Activated CD4-positive, alpha-beta T cell treated with anti-CD3 and anti-CD28 coated beads for 36 hours (primary cell): ENCODE measurements around the gene CEP164. TPM values are rescaled to one million over a fixed set of nuclear protein-coding genes. Genes with fewer than 3 reads are reported as not detected.

ENCODE experiments used
- ATAC-seq: fragments of 200-7000 bp; cut with Tn5 transposase; one replicate; pipeline ENCODE4 v1.10.0; 2021; ENCODE audit warnings: mild to moderate bottlenecking, moderate library complexity
- CTCF ChIA-PET: fragments of 350-600 bp; sonication (Branson Sonifier 250); formaldehyde crosslinking; loops from one replicate; lab custom pipeline; 2021; ENCODE audit warnings: antibody characterized with exemption; lab: Charles Lee
- POLR2A ChIA-PET: fragments of 350-600 bp; sonication (Branson Sonifier 250); formaldehyde crosslinking; loops from one replicate; lab custom pipeline; 2021; ENCODE audit warnings: antibody characterized with exemption, inconsistent platforms; lab: Charles Lee
- DNase-seq: peaks from one replicate; pipeline ENCODE4 v3.0.0-alpha.2; 2020
- H3K27ac Mint-ChIP-seq: one replicate; pipeline ENCODE4 v1.8.0; 2021; ENCODE audit warnings: mixed read lengths
- H3K27me3 Mint-ChIP-seq: one replicate; pipeline ENCODE4 v1.8.0; 2021; ENCODE audit warnings: mixed read lengths
- H3K36me3 Mint-ChIP-seq: one replicate; pipeline ENCODE4 v1.8.0; 2021; ENCODE audit warnings: low read depth, mixed read lengths
- H3K4me1 Mint-ChIP-seq: one replicate; pipeline ENCODE4 v1.8.0; 2021; ENCODE audit warnings: mixed read lengths
- H3K4me3 Mint-ChIP-seq: one replicate; pipeline ENCODE4 v1.8.0; 2021; ENCODE audit warnings: mild to moderate bottlenecking, moderate library complexity, mixed read lengths
- H3K9me3 Mint-ChIP-seq: one replicate; pipeline ENCODE4 v1.8.0; 2021; ENCODE audit warnings: low read depth, mixed read lengths
- intact Hi-C, 2 experiments: fragments of 100-400 bp; cut with DNase I in 1 of 2; cut with micrococcal nuclease in 1 of 2; formaldehyde crosslinking; loops; one replicate each; pipeline versions ENCODE4 v1.14.2 to v1.15.1; 2022 to 2024; cut with DNase I, micrococcal nuclease
- total RNA-seq, 2 experiments: library from RNA; stranded (reverse); gene quantifications; one replicate each; pipeline ENCODE4 v1.2.3, GENCODE V29; 2021

CEP164 gene
- total RNA-seq, 2 experiments from 2014 or later = 30.3 to 31.0 TPM

DNA sequence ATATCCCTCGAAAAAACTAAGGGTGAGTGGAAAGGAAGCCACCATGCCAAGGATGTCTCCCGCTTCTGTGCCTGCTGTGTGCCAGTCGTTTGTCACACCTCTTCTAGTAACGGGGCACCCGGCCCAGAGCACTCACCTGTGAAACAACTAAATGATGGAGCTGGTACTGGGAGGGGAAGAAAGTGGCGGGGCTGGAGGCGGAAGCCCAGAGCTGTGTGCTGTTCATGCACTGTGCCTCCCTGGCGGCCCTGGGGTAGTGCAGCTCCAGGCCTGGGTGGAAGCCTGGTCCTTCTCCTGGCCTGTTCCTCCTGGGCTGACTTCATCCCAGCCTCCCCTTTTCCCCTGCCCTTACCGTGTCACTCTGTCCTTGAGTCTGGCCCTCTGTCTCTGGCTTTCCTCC is 130.2 kb downstream of the CEP164 start:
- POLR2A ChIA-PET = interaction anchor here (0.6 kb wide), 1 partner anchor 772 kb away, joined by 3 read pairs; no protein-coding TSS in a partner anchor
- peak; percentile 30 for DNase-seq
- intact Hi-C loops = loop anchor here in 1 of 2 experiments (5.0 kb wide), 1 partner anchor 489 kb away; no protein-coding TSS in a partner anchor
- ATAC-seq = peak; percentile 31
- H3K27me3 Mint-ChIP-seq = peaks cover 8% of the 10 kb centered on the region
- peaks cover 2% of the 10 kb centered on the region for H3K36me3 Mint-ChIP-seq
- CTCF ChIA-PET = no interaction called here
- peaks cover 14% of the 10 kb centered on the region for H3K9me3 Mint-ChIP-seq
- H3K27ac Mint-ChIP-seq = peak overlapping the region; percentile 25
- peaks cover 17% of the 10 kb centered on the region for H3K4me1 Mint-ChIP-seq
- H3K4me3 Mint-ChIP-seq = peak overlapping the region; percentile 17

GRCh38 chr11:117458275-117459122 is 130.8 kb downstream of the CEP164 start:
- POLR2A ChIA-PET = interaction anchor here (0.6 kb wide), 1 partner anchor 771 kb away, joined by 3 read pairs; no protein-coding TSS in a partner anchor
- Mint-ChIP-seq H3K4me3 (peak overlapping the region; percentile 17), H3K36me3 (peaks cover 2% of the 10 kb centered on the region), H3K4me1 (peaks cover 17% of the 10 kb centered on the region), H3K27me3 (peaks cover 7% of the 10 kb centered on the region), H3K9me3 (peaks cover 13% of the 10 kb centered on the region), H3K27ac (peak overlapping the region; percentile 25)
- peak; percentile 57 for ATAC-seq
- DNase-seq = peak; percentile 73
- intact Hi-C loops = loop anchor here in 1 of 2 experiments (5.0 kb wide), 1 partner anchor 489 kb away; no protein-coding TSS in a partner anchor
- CTCF ChIA-PET = no interaction called here

GRCh38 chr11:117459123-117459978 is 131.7 kb downstream of the CEP164 start:
- Mint-ChIP-seq H3K9me3 (peaks cover 8% of the 10 kb centered on the region), H3K36me3 (peaks cover 2% of the 10 kb centered on the region), H3K27ac (no peak overlapping the region), H3K4me1 (peaks cover 17% of the 10 kb centered on the region), H3K27me3 (peaks cover 3% of the 10 kb centered on the region), H3K4me3 (no peak overlapping the region)
- CTCF ChIA-PET = no interaction called here
- intact Hi-C loops = loop anchor here in 1 of 2 experiments (5.0 kb wide), 1 partner anchor 488 kb away; no protein-coding TSS in a partner anchor
- POLR2A ChIA-PET = no interaction called here
- ATAC-seq = no peak
- DNase-seq = no peak

DNA sequence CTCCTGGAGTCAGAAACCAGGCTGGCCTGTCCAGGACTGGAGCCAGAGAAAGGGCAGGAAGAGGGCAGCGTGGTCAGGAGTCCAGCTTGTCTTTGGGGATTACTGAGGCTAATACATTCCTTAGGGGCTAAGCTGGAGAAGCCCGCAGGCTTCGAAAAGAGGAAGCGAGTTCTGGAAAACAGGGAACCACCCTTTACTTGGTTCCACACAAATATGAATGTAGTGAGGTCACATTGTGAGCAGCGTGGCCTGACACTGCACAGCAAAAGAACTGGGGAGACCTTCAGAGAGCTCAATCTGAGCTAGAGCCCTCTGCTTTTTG is 132.3 kb downstream of the CEP164 start:
- H3K27me3 Mint-ChIP-seq = peaks cover 2% of the 10 kb centered on the region
- ATAC-seq (no peak), DNase-seq (no peak)
- no peak overlapping the region for H3K4me3 Mint-ChIP-seq
- POLR2A ChIA-PET = no interaction called here
- intact Hi-C loops = loop anchor here in 1 of 2 experiments (5.0 kb wide), 1 partner anchor 487 kb away; no protein-coding TSS in a partner anchor
- CTCF ChIA-PET = interaction anchor here (0.6 to 2.0 kb wide), 3 partner anchors 10 to 34 kb away, joined by 3 to 6 read pairs (median 3); no protein-coding TSS in a partner anchor
- no peak overlapping the region for H3K27ac Mint-ChIP-seq
- H3K4me1 Mint-ChIP-seq = peaks cover 17% of the 10 kb centered on the region
- no peaks in the 10 kb centered on the region for H3K36me3 Mint-ChIP-seq
- peaks cover 3% of the 10 kb centered on the region for H3K9me3 Mint-ChIP-seq

DNA sequence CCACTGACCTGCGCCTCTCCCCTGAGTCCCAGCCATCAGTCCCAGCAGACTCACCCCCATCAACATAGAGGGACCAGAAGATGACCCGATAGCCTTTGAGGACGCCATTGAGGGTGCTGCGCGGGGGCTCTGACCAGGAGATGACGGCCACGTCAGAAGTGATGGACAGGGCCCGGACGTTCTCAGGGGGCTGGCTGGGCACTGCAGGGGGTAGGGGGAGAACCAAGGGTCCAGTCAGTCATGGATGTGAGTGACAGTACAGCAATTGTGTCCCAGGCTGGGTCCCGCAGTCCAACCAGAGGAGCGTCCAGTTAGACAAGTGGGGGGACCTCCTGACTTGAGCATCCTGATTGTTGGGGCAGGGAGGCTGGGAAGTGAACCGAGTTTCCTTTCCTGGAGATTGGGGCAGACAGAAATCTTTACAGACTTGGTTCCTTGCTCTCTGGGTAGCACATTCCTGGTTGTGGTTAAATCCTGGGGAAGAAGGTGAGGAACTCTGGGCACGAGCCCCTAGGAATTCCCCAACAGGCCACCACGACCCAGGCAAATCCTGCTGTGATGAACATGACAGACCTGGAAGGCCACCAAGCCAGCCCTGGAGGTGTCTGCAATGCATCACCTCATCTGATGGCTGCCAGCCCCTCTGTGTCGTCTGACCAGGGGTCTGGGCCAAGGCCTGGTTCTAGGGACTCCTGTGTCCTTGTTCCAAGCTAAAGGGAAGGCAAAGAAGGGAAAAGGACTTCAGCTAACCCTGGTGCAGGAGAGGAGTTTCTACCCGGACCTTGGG is 133.9 kb downstream of the CEP164 start:
- Mint-ChIP-seq H3K36me3 (no peaks in the 10 kb centered on the region), H3K27me3 (peaks cover 2% of the 10 kb centered on the region), H3K4me3 (no peak overlapping the region), H3K27ac (no peak overlapping the region), H3K4me1 (peaks cover 8% of the 10 kb centered on the region), H3K9me3 (no peaks in the 10 kb centered on the region)
- ChIA-PET POLR2A (no interaction called here), CTCF (interaction anchor here (2.0 kb wide), 1 partner anchor 35 kb away, joined by 6 read pairs; no protein-coding TSS in a partner anchor)
- intact Hi-C loops = no loop called here
- ATAC-seq (no peak), DNase-seq (no peak)

DNA sequence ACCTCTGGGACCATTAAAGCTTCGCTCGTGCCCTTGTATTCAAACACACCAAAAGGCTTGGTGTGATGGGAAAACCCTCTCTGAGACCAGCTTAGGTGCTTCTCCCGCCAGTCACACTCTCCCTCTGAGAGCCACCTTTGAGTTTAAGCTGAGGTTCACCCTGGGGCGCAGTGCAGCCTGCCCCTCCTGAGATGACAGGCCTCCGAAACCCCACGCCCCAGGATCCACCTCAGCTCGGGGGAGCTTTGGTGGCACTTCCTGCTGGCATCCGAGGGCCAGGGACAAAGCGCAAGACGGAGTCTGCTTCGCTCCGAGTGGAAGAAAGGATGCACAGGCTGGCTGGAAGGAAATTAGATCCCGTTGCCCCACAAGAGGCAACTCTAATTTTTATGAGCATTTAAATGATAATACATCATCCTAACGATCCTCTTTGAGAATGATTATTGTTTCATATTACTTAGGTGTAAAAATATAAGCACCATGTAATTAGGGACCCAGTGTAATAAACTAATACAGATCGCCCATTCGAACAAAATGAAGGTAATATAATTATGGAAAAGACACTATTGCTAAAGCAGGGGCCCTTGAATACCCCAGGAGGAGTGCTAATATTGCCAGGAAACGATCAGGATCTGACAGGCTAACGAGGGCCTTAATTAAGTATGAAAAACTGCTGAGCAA is 134.7 kb downstream of the CEP164 start:
- no peak overlapping the region for H3K27ac Mint-ChIP-seq
- no peak overlapping the region for H3K4me3 Mint-ChIP-seq
- H3K4me1 Mint-ChIP-seq = peaks cover 6% of the 10 kb centered on the region
- peaks cover 2% of the 10 kb centered on the region for H3K27me3 Mint-ChIP-seq
- H3K36me3 Mint-ChIP-seq = no peaks in the 10 kb centered on the region
- POLR2A ChIA-PET = no interaction called here
- H3K9me3 Mint-ChIP-seq = no peaks in the 10 kb centered on the region
- ATAC-seq = no peak
- CTCF ChIA-PET = interaction anchor here (2.0 kb wide), 1 partner anchor 36 kb away, joined by 6 read pairs; no protein-coding TSS in a partner anchor
- intact Hi-C loops = no loop called here
- no peak for DNase-seq

GRCh38 chr11:117462864-117463247 is 135.2 kb downstream of the CEP164 start:
- Mint-ChIP-seq H3K4me1 (peaks cover 6% of the 10 kb centered on the region), H3K4me3 (no peak overlapping the region), H3K36me3 (no peaks in the 10 kb centered on the region), H3K9me3 (no peaks in the 10 kb centered on the region), H3K27ac (no peak overlapping the region), H3K27me3 (peaks cover 2% of the 10 kb centered on the region)
- ATAC-seq (no peak), DNase-seq (no peak)
- POLR2A ChIA-PET = no interaction called here
- intact Hi-C loops = no loop called here
- CTCF ChIA-PET = no interaction called here

Other genes starting within 250 kb of the CEP164 start
- 10 to 100 TPM; 23.6 to 25.3 TPM for gene SIK3, start 229.4 kb upstream of the CEP164 start, total RNA-seq
- 10 to 100 TPM; 44.8 to 57.5 TPM for gene PAFAH1B2, start 183.6 kb upstream of the CEP164 start, total RNA-seq
- 10 to 100 TPM; 21.5 to 23.7 TPM for gene SIDT2, start 149.1 kb upstream of the CEP164 start, total RNA-seq
- 1 to 10 TPM; 1.6 to 2.0 TPM for gene TAGLN, start 128.5 kb upstream of the CEP164 start, total RNA-seq
- gene PCSK7, start 95.8 kb upstream of the CEP164 start, total RNA-seq = 10 to 100 TPM; 95.0 to 96.2 TPM
- 10 to 100 TPM; 19.3 to 24.6 TPM for gene RNF214, start 95.2 kb upstream of the CEP164 start, total RNA-seq
- gene BACE1-AS, start 36.5 kb upstream of the CEP164 start, total RNA-seq = 1 to 10 TPM; 3.1 to 4.9 TPM
- 1 to 10 TPM; 1.0 TPM for gene BACE1, start 11.6 kb upstream of the CEP164 start, total RNA-seq